Erythroblast (primary cell): Measurements from ENCODE around the gene TSR1.

Source experiments
- GATA1 ChIP-seq: IDR thresholded peaks from 2 replicates; pipeline ENCODE4 v1.6.1; 2011; ENCODE audit warnings: low read depth, mild to moderate bottlenecking, control low read depth, low read length, moderate library complexity
- POLR2A ChIP-seq: IDR thresholded peaks from 2 replicates; pipeline ENCODE4 v1.6.1; 2011; ENCODE audit warnings: mild to moderate bottlenecking, low read length

DNA sequence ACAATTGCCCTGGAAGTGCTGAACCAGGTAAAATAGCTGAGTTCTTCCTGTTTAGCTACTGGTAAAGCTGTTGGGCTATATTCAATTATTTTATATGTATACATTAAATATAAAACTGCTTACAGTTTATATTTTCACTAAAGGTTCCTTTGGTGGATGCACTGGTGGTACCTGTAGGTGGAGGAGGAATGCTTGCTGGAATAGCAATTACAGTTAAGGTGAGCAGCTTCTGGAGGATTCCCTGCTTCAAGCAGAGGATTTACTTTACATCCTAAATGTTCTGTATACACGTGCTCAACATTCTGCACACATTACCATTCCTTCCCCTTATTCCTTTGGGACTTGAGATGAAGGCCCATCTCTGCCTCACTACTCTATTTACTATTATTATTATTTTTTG is 14.9 kb downstream of the TSR1 start:
- TF ChIP-seq POLR2A, result no peak
- no peak for TF ChIP-seq GATA1
